ENCODE data around the gene IGSF22.

Gene IGSF22

GRCh38 chr11:18726040-18726439 lies at the start of gene IGSF22:
Gene IGSF22 (minus strand): TSS chr11:18726188. CDS start chr11:18724236, 1,952 bp downstream.
- DNase-seq (ENCODE audit: low spot score) = no peak

GRCh38 chr11:18774801-18775200 lies 48.8 kb upstream of the IGSF22 start:
- no peak for DNase-seq (ENCODE audit: low spot score)

- DNase-seq (ENCODE audit: low spot score) = no peak
Measured at GRCh38 chr11:18773681-18774080, 47.7 kb upstream of the IGSF22 start.

- no peak for DNase-seq (ENCODE audit: low spot score)
Measured at GRCh38 chr11:18773104-18773503, 47.1 kb upstream of the IGSF22 start.

GRCh38 chr11:18772211-18772610 lies 46.2 kb upstream of the IGSF22 start:
- peak; percentile 16 for DNase-seq (ENCODE audit: low spot score)

- no peak for DNase-seq (ENCODE audit: low spot score)
Measured at GRCh38 chr11:18771266-18772035, 45.5 kb upstream of the IGSF22 start.

- DNase-seq (ENCODE audit: low spot score) = no peak
Measured at GRCh38 chr11:18770479-18771125, 44.6 kb upstream of the IGSF22 start.

GRCh38 chr11:18769802-18770456 lies 43.9 kb upstream of the IGSF22 start:
- no peak for DNase-seq (ENCODE audit: low spot score)

- no peak for DNase-seq (ENCODE audit: low spot score)
Measured at GRCh38 chr11:18768978-18769377, 43.0 kb upstream of the IGSF22 start.

GRCh38 chr11:18768472-18768901 lies 42.5 kb upstream of the IGSF22 start:
- DNase-seq (ENCODE audit: low spot score) = no peak

- DNase-seq (ENCODE audit: low spot score) = no peak
Measured at GRCh38 chr11:18766015-18766414, 40.0 kb upstream of the IGSF22 start.

GRCh38 chr11:18765554-18765953 lies 39.6 kb upstream of the IGSF22 start:
- DNase-seq (ENCODE audit: low spot score) = no peak

- no peak for DNase-seq (ENCODE audit: low spot score)
Measured at GRCh38 chr11:18761741-18762140, 35.8 kb upstream of the IGSF22 start.

- DNase-seq (ENCODE audit: low spot score) = no peak
Measured at GRCh38 chr11:18761144-18761543, 35.2 kb upstream of the IGSF22 start.

GRCh38 chr11:18757811-18758210 lies 31.8 kb upstream of the IGSF22 start:
- DNase-seq (ENCODE audit: low spot score) = no peak

- DNase-seq (ENCODE audit: low spot score) = no peak
Measured at GRCh38 chr11:18756889-18757288, 30.9 kb upstream of the IGSF22 start.

GRCh38 chr11:18754308-18754707 lies 28.3 kb upstream of the IGSF22 start:
- no peak for DNase-seq (ENCODE audit: low spot score)

GRCh38 chr11:18752502-18752901 lies 26.5 kb upstream of the IGSF22 start:
- no peak for DNase-seq (ENCODE audit: low spot score)

GRCh38 chr11:18750944-18751343 lies 25.0 kb upstream of the IGSF22 start:
- no peak for DNase-seq (ENCODE audit: low spot score)

- DNase-seq (ENCODE audit: low spot score) = peak; percentile 68
Measured at GRCh38 chr11:18749681-18750319, 23.8 kb upstream of the IGSF22 start.

GRCh38 chr11:18748766-18749365 lies 22.9 kb upstream of the IGSF22 start:
- DNase-seq (ENCODE audit: low spot score) = no peak

GRCh38 chr11:18745251-18745650 lies 19.3 kb upstream of the IGSF22 start:
- no peak for DNase-seq (ENCODE audit: low spot score)

Measured in hepatic stellate cell (primary cell).